IPS-20b (cell line): ENCODE data around the gene SUN3.
A peak's percentile ranks its signal among the peaks of the same experiment; 100 is the strongest.
"Not testable (repeated sequence)": the region's sequence is repeated elsewhere in the genome, so short reads cannot be mapped to it uniquely, and the experiment has no call there.

Source experiments
- H3K27ac ChIP-seq: one replicate; pipeline ENCODE4 v1.5.1; 2013; ENCODE audit warnings: low read length
- H3K27me3 ChIP-seq: 2 replicates; pipeline ENCODE4 v1.6.1; 2013; ENCODE audit warnings: mild to moderate bottlenecking, low read length, inconsistent platforms; ENCODE audit not compliant: insufficient read depth
- H3K36me3 ChIP-seq: 2 replicates; pipeline ENCODE4 v1.6.1; 2013; ENCODE audit warnings: low read depth, mild to moderate bottlenecking, inconsistent platforms, low read length, moderate library complexity; ENCODE audit not compliant: insufficient read depth
- H3K4me1 ChIP-seq: 2 replicates; pipeline ENCODE4 v1.6.1; 2013; ENCODE audit warnings: mild to moderate bottlenecking, control low read depth, inconsistent platforms, low read length, moderate library complexity; ENCODE audit not compliant: insufficient read depth
- H3K4me3 ChIP-seq: 2 replicates; pipeline ENCODE4 v1.5.1; 2013; ENCODE audit warnings: mild to moderate bottlenecking, low read length, inconsistent platforms
- H3K9ac ChIP-seq: 2 replicates; pipeline ENCODE4 v1.6.1; 2013; ENCODE audit warnings: low read depth, mild to moderate bottlenecking, inconsistent platforms, low read length, moderate library complexity
- H3K9me3 ChIP-seq: 2 replicates; pipeline ENCODE4 v1.6.1; 2013; ENCODE audit warnings: mild to moderate bottlenecking, low read depth, low read length, inconsistent platforms; ENCODE audit not compliant: insufficient read depth

Gene SUN3

DNA sequence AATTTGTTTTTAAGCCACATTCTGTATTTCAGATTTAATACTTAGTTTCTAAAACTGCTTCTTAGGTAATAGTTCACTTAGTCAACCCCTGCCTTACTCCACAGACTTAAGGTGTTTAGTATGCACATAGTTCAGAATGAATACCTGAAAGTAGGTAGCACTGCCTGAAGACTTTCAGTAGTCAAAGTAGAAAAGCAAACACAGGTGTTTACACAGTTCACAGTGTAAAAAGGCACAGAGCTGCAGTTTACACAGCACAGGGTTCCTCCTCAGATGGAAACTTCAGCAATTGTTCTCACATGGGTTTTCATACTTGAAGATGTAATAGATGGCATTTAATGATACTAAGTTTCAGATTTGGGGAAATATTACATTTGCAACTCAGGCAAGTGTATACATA, 77.5 kb downstream of the SUN3 start:
- no peaks in the 10 kb centered on the region for H3K9me3 ChIP-seq
- no peaks in the 10 kb centered on the region for H3K27me3 ChIP-seq
- H3K27ac ChIP-seq: no peak overlapping the region
- H3K4me1 ChIP-seq: peaks cover 13% of the 10 kb centered on the region; the same call in 1 of the 2 replicates
- H3K4me3 ChIP-seq: no peak overlapping the region; the same call in 1 of the 2 replicates
- H3K9ac ChIP-seq: peak overlapping the region; percentile 14; the same call in 1 of the 2 replicates
- H3K36me3 ChIP-seq: peaks cover 14% of the 10 kb centered on the region

DNA sequence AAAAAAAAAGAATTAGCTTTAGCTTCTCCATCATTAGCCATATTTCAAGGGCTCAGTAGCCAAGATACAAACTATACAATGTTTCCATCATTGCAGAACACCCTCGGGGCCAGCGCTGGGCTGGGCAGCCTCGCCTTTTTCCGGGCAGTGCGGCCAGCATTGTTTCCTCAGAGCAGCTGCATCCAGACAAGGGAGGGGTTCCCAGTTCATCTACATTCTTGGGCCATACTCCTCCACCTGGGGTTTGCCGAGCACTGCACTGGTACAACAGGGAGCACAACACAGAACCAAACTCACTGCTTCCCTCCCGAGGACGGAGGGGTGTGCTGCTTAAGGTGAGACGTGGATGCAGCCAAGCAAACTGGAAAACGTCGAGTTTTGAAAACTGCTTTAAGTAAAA, 78.2 kb downstream of the SUN3 start:
- peaks cover 13% of the 10 kb centered on the region; the same call in 1 of the 2 replicates for H3K4me1 ChIP-seq
- no peak overlapping the region for H3K4me3 ChIP-seq
- H3K9me3 ChIP-seq: no peaks in the 10 kb centered on the region
- peaks cover 12% of the 10 kb centered on the region for H3K36me3 ChIP-seq
- no peak overlapping the region for H3K27ac ChIP-seq
- H3K9ac ChIP-seq: peak overlapping the region; percentile 14; the same call in 1 of the 2 replicates
- no peaks in the 10 kb centered on the region for H3K27me3 ChIP-seq

DNA sequence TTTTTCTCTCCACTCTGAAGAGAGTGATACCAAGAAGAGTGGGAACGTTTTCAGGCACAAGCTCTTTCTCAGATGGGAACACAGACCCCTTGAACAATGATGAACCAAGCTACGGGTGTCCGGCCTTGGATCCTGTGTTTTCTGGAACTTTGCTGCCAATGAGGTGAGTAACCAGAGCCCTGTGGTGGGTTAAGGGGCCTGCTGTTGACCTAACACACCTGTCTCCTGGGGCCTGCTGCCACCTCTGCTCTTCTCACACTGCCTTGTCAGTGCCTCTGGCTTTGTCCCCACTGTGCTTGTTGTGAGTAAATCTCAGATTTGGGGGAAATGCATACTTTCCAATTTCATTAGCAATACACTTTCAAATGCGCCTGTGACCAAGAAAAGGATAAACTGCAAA, 79.2 kb downstream of the SUN3 start:
- no peak overlapping the region for H3K9ac ChIP-seq
- peaks cover 13% of the 10 kb centered on the region; the same call in 1 of the 2 replicates for H3K4me1 ChIP-seq
- no peaks in the 10 kb centered on the region for H3K9me3 ChIP-seq
- no peak overlapping the region for H3K27ac ChIP-seq
- H3K36me3 ChIP-seq: peaks cover 4% of the 10 kb centered on the region
- H3K27me3 ChIP-seq: no peaks in the 10 kb centered on the region
- no peak overlapping the region for H3K4me3 ChIP-seq

DNA sequence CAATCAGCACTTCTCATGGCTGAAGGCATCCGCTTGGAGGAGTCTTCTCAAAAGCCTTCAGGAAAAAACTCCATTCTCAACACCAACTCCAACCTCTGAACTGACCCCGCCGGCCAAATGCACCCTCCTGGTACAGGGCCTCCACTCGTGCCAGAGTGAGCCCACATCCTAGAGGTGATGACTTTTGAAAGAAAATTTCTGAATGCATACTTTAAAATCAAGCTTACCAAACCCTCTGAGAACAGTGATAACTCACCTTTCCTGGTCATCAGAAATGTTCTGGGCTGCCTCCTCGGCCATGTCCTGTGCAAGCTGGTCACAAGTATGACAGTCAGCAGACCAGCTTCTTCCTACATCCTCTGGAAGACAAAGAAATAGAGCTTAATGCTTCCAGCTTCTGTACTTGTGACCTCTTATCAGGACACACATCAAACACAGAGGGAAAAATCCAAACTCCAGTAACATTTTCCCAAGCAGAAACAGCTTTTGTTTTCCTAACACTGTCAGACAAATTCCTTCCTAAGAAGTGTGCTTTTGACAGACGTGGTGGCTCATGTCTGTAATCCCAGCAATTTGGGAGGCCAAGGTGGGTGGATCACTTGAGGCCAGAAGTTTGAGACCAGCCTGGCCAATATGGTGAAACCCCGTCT, 80.6 kb downstream of the SUN3 start, which contains the start of gene PKD1L1:
TSS of gene PKD1L1 (minus strand) at position 326 of the 650 bp plus-strand sequence. CDS start at position 300, 26 bp downstream.
- no peak within 1 kb of the TSS for H3K4me3 ChIP-seq

DNA sequence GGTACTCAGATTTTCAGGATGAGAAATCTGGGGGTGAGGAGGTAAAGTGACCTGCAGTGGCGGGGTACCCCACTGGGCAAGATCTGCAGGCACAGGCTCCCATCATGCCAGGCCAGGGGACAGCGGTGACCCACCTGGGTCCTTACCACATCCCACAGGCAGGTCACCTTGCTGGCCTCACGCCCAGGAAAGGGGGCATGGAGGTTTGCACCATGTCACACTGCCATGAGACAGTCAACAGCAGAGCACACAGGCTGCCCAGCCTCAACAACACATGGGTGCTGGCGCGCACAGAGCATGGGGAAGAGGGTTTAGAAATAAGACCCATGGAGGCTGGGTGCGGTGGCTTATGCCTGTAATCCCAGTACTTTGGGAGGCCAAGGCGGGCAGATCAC, 81.6 kb downstream of the SUN3 start:
- no peaks in the 10 kb centered on the region for H3K9me3 ChIP-seq
- no peak overlapping the region for H3K4me3 ChIP-seq
- H3K27ac ChIP-seq: no peak overlapping the region
- H3K4me1 ChIP-seq: peaks cover 13% of the 10 kb centered on the region; the same call in 1 of the 2 replicates
- H3K27me3 ChIP-seq: no peaks in the 10 kb centered on the region
- H3K9ac ChIP-seq: no peak overlapping the region
- no peaks in the 10 kb centered on the region for H3K36me3 ChIP-seq

More for the DNA sequence above, 80.6 kb downstream of the SUN3 start, which contains the start of gene PKD1L1:
- no peaks in the 10 kb centered on the region for H3K27me3 ChIP-seq
- H3K4me1 ChIP-seq: peaks cover 13% of the 10 kb centered on the region; the same call in 1 of the 2 replicates
- no peak within 1 kb of the TSS for H3K9ac ChIP-seq
- H3K9me3 ChIP-seq: no peaks in the 10 kb centered on the region
- no peak within 1 kb of the TSS for H3K27ac ChIP-seq
- no peaks in the 10 kb centered on the region for H3K36me3 ChIP-seq

DNA sequence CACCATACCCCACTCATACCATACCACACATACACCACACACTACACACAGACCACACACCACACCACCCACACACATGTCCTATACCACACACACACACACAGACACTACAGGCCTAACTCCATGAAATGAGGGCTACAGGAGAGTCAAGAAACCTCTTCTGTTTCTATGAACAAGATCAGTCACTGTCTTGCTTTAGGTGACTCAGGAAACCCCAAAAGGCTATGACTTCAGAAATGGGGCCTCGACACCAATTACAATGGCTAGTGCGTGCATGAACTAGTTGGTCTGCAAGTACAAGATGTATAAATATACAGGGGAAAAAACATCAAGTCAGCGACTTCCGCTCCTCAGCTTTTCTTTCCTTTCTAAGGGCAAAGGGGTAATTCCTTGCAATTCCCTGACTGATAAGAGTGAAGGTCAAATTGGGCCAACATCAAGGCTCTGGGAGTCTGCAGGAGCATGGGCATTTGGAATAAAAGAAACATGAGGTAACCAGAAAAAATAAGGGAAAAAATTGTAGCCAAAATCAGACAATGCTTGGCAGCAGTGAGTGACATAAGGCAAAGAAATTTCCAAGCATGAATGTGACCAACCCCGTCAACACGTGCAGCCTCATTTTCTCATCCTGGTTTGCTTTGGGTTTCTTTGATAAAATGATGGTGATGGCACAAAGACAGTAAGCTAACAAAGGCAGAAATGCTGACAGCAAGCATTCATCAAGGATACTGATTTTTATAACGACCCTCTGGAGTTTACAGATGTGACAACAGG, 82.1 kb downstream of the SUN3 start:
- no peak overlapping the region for H3K4me3 ChIP-seq
- H3K27me3 ChIP-seq: no peaks in the 10 kb centered on the region
- H3K27ac ChIP-seq: no peak overlapping the region
- no peaks in the 10 kb centered on the region for H3K9me3 ChIP-seq
- H3K36me3 ChIP-seq: no peaks in the 10 kb centered on the region
- H3K4me1 ChIP-seq: peaks cover 13% of the 10 kb centered on the region; the same call in 1 of the 2 replicates
- no peak overlapping the region for H3K9ac ChIP-seq

DNA sequence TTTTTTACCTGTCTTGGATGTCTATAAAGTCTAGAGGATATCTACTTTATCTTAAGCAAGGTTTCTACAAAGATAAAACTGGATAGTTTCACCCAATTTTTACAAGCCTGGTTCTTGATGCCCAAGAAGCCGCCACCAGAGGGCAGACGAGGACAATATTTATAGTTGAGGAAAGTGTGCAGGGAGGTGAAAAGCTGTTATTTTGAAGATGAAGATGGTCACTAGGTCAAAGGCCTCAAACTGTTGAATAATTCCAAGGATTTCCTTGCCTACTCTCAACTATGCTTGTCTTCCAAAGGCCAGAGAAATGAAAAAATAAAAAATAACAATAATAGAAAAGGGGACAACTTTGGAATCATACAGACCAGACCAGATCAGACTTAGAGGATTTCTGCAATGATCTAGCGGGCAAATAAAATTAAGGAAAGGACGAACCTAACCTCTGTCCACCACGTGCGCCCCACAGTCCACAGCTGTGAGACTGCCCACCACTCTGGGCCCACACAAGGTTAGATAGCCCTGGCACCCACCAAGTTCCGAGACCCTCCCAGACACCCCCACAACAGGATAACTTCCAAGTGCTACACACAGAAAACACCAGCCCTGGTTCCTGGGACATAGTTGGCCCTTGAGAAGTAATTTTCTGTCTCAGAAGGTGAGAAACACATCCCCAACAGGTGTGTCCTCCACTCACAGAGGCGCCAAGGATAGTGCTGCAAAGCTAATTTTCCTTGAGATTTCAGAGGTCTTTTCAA, 83.5 kb downstream of the SUN3 start:
- H3K27me3 ChIP-seq: no peaks in the 10 kb centered on the region
- H3K4me3 ChIP-seq: no peak overlapping the region
- no peak overlapping the region for H3K9ac ChIP-seq
- H3K9me3 ChIP-seq: no peaks in the 10 kb centered on the region
- H3K4me1 ChIP-seq: peaks cover 10% of the 10 kb centered on the region; the same call in 1 of the 2 replicates
- H3K27ac ChIP-seq: no peak overlapping the region
- no peaks in the 10 kb centered on the region for H3K36me3 ChIP-seq

DNA sequence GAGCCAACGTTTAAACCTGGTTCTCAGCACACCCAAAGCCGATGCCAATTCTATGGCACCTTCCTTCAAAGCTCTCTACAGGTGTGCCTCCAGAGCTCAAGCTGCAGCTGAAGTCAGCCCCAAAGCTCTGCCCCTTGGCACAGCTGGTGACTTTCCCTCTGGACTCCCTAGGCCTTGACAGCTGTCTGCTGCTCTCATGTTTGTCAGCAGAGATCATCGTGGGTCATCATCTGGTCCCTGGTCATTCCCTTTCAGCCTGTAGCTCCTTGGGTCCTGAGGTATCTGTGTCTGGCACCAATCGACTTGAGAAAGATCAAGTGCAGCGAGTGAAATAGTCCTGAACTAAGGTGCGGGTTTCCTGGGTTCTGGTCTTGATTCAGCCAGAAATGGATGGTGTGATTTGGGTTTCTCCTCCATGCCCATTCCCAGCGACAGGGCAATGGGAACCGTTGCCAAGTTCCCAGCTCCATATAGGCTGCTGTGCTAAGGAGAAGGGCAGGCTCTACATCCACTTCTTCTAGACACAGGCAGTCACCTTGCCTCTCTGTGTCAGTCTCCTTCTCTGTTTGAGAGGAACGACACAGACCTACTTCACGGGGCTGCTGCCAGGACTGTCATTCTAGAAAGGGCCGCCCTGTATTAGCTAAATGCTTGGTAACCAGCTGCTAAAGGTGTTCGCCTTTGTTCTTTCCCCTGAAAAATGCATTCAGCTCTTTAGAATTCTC, 84.2 kb downstream of the SUN3 start:
- Histone ChIP-seq H3K36me3 (no peaks in the 10 kb centered on the region), H3K27ac (no peak overlapping the region), H3K9me3 (no peaks in the 10 kb centered on the region), H3K27me3 (no peaks in the 10 kb centered on the region), H3K4me3 (no peak overlapping the region), H3K9ac (no peak overlapping the region), H3K4me1 (peaks cover 10% of the 10 kb centered on the region; the same call in 1 of the 2 replicates)

DNA sequence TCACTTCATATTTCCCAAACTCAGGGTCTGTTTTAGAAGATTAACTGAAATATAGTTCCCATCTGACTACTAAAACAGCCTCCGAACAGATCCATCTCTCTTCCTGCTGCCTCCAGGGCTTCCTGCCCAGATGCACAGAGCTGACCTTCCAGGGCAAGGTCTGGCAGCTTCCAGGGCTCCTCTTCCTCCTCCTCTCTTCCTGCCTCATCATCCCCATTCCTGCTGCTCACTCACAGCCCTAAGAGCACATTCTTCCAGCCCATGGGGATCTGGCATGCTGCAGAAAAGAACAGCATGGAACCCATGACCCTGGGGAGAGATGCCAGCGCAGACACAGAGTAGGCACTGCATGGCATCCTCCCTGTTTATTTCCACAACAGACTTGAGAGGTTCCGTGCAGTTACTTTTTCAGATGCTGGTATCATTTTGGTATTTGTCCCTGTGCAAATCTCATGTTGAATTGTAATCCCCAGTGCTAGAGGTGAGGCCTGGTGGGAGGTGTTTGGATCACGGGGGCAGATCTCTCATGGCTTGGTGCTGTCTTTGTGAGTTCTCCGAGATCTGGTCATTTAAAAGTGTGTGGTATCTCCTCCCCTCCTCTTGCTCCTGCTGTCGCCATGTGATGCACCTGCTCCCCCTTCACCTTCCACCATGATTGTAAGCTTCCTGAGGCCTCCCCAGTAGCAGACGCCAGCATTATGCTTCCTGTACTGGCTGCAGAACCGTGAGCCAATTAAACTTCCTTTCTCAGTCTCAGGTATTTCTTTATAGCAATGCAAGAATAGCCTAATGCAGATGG, 85.0 kb downstream of the SUN3 start:
- no peaks in the 10 kb centered on the region for H3K36me3 ChIP-seq
- H3K9me3 ChIP-seq: no peaks in the 10 kb centered on the region
- H3K9ac ChIP-seq: no peak overlapping the region
- H3K4me1 ChIP-seq: peaks cover 10% of the 10 kb centered on the region; the same call in 1 of the 2 replicates
- no peak overlapping the region for H3K27ac ChIP-seq
- no peaks in the 10 kb centered on the region for H3K27me3 ChIP-seq
- no peak overlapping the region for H3K4me3 ChIP-seq

DNA sequence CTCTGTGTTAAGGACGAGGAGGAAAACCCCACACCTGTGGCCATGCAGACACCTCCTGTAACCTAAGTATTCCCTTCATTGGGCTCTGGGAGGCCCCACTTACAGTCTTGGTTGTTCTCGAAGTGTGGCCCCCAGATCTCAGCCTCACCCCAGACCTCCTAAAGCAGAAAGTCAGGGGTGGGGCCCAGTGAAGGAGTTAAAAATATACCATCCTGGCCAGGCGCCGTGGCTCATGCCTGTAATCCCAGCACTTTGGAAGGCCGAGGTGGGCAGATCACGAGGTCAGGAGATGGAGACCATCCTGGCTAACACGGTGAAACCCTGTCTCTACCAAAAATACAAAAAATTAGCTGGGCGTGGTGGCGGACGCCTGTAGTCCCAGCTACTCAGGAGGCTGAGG, 86.3 kb downstream of the SUN3 start:
- H3K27ac ChIP-seq, H3K9ac ChIP-seq, H3K4me3 ChIP-seq, H3K36me3 ChIP-seq, H3K9me3 ChIP-seq, H3K4me1 ChIP-seq, H3K27me3 ChIP-seq: not testable (repeated sequence)
